HUES64 (cell line): ENCODE results near the gene TCF12.
A peak's percentile ranks its signal among the peaks of the same experiment; 100 is the strongest.

Source experiments
- H3K27ac ChIP-seq: 2 replicates; pipeline ENCODE4 v1.7.0; 2013; ENCODE audit warnings: low read depth, low read length, inconsistent platforms
- H3K27me3 ChIP-seq: 2 replicates; pipeline ENCODE4 v1.6.1; 2013; ENCODE audit warnings: mild to moderate bottlenecking, low read length; ENCODE audit not compliant: insufficient read depth
- H3K36me3 ChIP-seq: 2 replicates; pipeline ENCODE4 v1.6.1; 2013; ENCODE audit warnings: mild to moderate bottlenecking, low read length; ENCODE audit not compliant: insufficient read depth
- H3K4me1 ChIP-seq: 2 replicates; pipeline ENCODE4 v1.6.1; 2013; ENCODE audit warnings: mild to moderate bottlenecking, low read length, moderate library complexity; ENCODE audit not compliant: insufficient read depth
- H3K4me3 ChIP-seq: 2 replicates; pipeline ENCODE4 v1.5.1; 2013; ENCODE audit warnings: mild to moderate bottlenecking, low read length, moderate library complexity
- H3K9ac ChIP-seq: 2 replicates; pipeline ENCODE4 v1.6.1; 2013; ENCODE audit warnings: mild to moderate bottlenecking, low read depth, low read length
- H3K9me3 ChIP-seq: 2 replicates; pipeline ENCODE4 v1.6.1; 2013; ENCODE audit warnings: low read depth, low read length; ENCODE audit not compliant: insufficient read depth
- WGBS: fragments of 150-250, 120-280 bp; methylation state at CpG from one replicate; pipeline ENCODE4 v1.1.7; 2013; ENCODE audit warnings: missing lambda C conversion rate; 5-methylcytosine and 5-hydroxymethylcytosine counted together

Gene TCF12

DNA sequence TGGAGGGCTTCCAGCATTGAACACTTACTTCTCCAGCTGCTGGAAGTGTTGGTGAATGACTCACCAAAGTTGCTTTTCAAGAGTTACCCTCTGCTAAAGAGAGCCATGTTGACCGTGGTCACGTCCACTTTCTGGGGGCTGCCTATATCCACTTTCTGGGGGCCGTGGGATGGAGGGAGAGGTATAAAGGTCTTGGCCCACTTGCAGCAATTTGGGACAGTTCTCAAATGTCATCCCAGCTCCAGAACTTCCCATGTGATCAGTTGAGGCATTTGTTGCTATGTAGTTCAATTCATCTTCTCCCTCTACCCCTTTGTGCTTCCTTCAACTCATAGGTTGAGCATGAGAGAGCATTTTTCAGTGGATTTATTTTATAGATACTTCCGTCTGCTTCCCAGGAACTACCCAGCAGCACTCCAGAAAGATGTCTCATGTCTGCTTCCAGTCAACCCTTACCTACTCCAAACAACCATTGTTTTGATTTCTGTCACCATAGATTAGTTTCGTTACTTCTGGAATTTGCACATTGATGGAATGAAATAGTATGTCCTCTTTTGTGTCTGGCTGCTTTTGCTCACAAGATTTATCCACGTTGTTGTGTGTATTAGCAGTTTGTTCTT is 130.6 kb downstream of the TCF12 start:
- Histone ChIP-seq H3K4me3 (no peak overlapping the region), H3K4me1 (peaks cover 33% of the 10 kb centered on the region), H3K27ac (no peak overlapping the region), H3K36me3 (no peaks in the 10 kb centered on the region), H3K9ac (no peak overlapping the region), H3K27me3 (no peaks in the 10 kb centered on the region), H3K9me3 (no peaks in the 10 kb centered on the region)
- WGBS: 91% methylated on average over 6 of the region's 6 CpGs

DNA sequence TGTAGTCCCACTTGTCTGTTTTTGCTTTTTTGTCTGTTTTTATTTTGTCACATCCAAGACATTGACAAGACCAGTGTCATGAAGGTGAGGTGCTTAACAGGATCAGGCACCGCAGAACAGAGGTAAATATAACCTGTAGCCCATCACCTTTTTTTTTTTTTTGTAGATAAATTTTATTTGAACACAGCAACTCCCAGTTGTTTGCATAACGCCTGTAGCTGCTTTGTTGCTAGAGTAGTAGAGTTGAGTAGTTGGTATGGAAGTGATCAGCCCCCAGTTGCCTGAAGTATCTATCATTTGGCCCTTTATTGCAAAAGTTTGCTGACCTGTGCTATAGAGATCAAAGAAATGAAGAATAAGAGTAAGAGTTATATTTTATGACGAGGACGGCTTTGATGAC is 135.0 kb downstream of the TCF12 start:
- Histone ChIP-seq H3K27ac (no peak overlapping the region), H3K4me1 (peaks cover 48% of the 10 kb centered on the region), H3K9me3 (no peaks in the 10 kb centered on the region), H3K9ac (no peak overlapping the region), H3K4me3 (no peak overlapping the region), H3K36me3 (no peaks in the 10 kb centered on the region), H3K27me3 (no peaks in the 10 kb centered on the region)
- WGBS: 88% methylated on average over 4 of the region's 4 CpGs

DNA sequence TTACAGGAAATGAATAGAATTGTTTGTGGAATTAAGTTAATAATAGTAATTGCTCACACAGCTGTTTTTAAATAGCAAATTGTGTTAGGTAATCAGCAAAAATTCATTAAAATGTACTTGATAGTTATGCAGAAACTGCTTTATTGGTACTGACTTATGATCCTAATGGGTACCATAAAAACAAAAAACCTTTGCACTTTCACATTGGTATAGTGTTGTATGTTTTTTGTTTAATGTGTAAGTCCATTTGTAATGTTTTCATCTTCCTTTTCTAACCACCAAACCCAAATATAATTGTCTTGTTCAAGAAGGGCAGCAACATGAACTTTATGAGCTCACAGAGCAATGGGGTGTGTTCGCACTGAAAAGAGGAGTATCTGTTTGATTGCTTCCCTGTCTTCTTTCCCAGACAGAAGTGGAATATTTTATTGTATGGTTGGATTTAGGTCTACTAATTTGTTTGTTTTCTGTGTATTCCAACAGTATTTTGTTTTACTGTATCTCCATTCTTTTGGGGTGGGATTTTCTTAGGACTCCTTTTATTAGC is 135.8 kb downstream of the TCF12 start:
- Histone ChIP-seq H3K27ac (no peak overlapping the region), H3K36me3 (no peaks in the 10 kb centered on the region), H3K4me1 (peaks cover 52% of the 10 kb centered on the region), H3K27me3 (no peaks in the 10 kb centered on the region), H3K4me3 (no peak overlapping the region), H3K9me3 (no peaks in the 10 kb centered on the region), H3K9ac (no peak overlapping the region)
- 97% methylated on average over 1 of the region's 1 CpG for WGBS

DNA sequence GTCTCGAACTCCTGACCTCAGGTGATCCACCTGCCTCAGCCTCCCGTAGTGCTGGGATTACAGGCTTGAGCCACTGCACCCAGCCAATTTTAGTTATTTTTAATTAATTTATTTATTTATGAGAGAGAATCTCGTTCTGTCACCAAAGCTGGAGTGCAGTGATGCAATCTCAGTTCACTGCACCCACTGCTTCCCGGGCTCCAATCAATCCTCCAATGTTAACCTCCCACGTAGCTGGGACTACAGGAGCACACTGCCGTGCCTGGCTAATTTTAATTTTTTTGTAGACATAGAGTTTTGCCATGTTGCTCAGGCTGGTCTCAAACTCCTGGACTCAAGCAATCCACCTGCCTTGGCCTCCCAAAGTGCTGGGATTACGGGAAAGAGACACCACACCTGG is 137.9 kb downstream of the TCF12 start:
- Histone ChIP-seq H3K9ac (no peak overlapping the region), H3K27me3 (no peaks in the 10 kb centered on the region), H3K4me1 (peaks cover 54% of the 10 kb centered on the region), H3K36me3 (no peaks in the 10 kb centered on the region), H3K9me3 (no peaks in the 10 kb centered on the region), H3K27ac (no peak overlapping the region), H3K4me3 (no peak overlapping the region)
- 94% methylated on average over 7 of the region's 7 CpGs for WGBS

DNA sequence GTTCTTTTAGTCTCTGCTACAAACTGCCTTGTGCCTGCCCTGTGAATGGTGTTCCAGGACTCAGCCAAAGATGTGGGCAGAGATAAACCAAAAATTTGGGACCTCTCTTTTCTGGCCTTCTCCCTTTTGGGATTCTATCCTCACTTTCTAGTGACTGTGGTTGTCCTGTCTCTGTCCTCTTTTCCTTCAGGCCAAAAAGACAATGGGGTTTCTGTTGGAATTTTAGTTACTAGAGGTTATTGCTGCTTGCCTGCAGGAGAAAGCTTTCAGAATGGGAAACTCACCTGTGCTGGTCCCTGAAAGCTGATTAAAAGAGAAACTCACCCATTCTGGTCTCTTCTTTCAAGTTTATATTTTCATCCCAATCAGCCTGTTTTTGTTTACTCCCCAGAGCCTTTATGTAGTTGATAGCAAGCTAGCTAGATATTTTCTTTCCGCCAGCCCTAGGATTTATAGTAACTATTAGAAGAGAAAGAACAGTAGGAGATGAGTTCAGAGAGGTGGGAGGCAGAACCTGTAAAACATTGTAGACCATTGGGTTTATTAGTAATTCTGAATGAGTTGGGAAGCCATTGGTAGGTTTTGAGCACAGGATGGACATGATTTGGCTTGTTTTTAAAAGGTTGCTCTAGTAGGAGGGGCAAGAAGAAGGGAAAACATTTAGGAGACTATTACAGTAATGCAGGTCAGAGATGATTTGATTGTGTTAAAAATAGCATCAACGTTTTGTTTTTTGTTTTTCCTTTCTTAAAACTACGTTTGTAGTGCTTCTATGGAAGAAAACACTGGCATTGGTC is 138.9 kb downstream of the TCF12 start:
- 89% methylated on average over 3 of the region's 3 CpGs for WGBS
- no peaks in the 10 kb centered on the region for H3K36me3 ChIP-seq
- H3K27ac ChIP-seq: 0 out of 2 replicates have a peak overlapping the region, but pooled peaks have one; percentile 43
- H3K4me1 ChIP-seq: peaks cover 53% of the 10 kb centered on the region
- no peak overlapping the region for H3K4me3 ChIP-seq
- no peaks in the 10 kb centered on the region for H3K27me3 ChIP-seq
- H3K9me3 ChIP-seq: no peaks in the 10 kb centered on the region
- no peak overlapping the region for H3K9ac ChIP-seq

DNA sequence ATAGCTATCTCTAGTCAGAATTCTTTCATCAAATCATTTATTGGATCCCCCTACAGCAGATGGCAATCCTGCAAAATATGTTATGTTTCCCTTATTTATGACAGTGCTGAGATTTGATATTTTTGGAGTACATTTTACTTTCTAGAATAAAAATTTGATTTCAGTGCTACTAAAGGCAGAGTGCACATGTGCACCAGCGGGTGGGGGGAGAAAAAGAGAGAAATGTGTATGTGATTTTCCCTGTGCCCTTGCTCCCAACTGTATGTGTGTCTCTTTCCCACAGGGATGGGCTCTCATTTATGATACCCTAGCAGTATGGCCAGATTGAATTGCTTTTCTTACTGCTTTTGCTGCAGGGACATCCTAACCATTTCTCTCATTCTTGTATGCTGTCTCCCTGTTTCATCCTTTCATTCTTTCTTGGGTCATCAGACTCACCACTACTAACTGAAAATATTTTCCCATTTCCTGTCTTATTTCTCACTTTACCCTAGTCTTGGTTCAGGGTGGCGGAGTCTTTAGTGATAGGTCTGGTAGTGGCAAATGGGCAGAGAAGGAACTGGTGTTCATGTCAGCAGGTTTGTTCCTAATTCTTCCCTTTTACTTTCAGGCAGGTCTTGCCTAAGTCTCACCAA is 140.7 kb downstream of the TCF12 start:
- WGBS: 94% methylated on average over 1 of the region's 2 CpGs
- no peak overlapping the region for H3K9ac ChIP-seq
- H3K27ac ChIP-seq: 0 out of 2 replicates have a peak overlapping the region, but pooled peaks have one; percentile 8
- no peaks in the 10 kb centered on the region for H3K9me3 ChIP-seq
- H3K27me3 ChIP-seq: no peaks in the 10 kb centered on the region
- H3K36me3 ChIP-seq: no peaks in the 10 kb centered on the region; the same call in 1 of the 2 replicates
- peaks cover 39% of the 10 kb centered on the region for H3K4me1 ChIP-seq
- H3K4me3 ChIP-seq: no peak overlapping the region

DNA sequence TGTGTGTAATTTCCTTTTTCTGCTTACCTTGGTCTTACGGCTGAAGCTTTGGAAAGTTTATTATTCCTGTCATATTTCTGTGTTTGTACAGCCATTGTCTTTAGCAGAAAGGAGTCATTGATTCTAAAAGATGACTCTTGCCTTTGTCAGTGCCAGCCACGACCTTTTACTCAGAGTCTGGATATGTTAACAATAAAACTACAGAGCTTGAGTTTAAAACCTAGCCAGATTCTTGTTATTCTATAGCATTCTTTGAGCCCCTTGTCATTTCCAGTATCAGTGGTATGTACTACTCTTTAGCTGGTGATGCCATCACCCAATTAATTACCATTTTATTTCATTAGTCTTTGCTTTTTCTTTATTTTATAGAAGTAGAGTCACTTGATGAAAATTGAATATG is 142.4 kb downstream of the TCF12 start:
- no peaks in the 10 kb centered on the region; the same call in 1 of the 2 replicates for H3K36me3 ChIP-seq
- no peak overlapping the region for H3K9ac ChIP-seq
- no peaks in the 10 kb centered on the region for H3K9me3 ChIP-seq
- no peak overlapping the region for H3K4me3 ChIP-seq
- H3K27me3 ChIP-seq: no peaks in the 10 kb centered on the region
- H3K27ac ChIP-seq: no peak overlapping the region
- H3K4me1 ChIP-seq: peaks cover 37% of the 10 kb centered on the region
- 90% methylated on average over 2 of the region's 2 CpGs for WGBS

DNA sequence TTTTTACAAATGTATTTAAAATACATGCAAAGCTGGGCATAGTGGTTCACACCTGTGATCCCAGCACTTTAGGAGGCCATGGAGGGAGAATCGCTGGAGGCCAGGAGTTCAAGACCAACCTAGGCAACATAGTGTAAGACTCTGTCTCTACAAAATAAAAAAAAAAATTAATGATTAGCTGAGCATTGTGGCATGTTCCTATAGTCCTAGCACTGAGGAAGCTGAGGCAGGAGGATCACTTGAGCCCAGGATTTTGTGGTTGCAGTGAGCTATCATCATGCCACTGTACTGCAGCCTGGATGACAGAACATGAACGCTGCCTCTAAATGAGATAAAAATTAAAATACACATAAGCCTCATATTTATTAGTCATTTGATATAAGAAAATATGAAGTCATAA is 142.8 kb downstream of the TCF12 start:
- WGBS: 93% methylated on average over 1 of the region's 2 CpGs
- Histone ChIP-seq H3K4me3 (no peak overlapping the region), H3K9ac (no peak overlapping the region), H3K27ac (no peak overlapping the region), H3K36me3 (no peaks in the 10 kb centered on the region; the same call in 1 of the 2 replicates), H3K27me3 (no peaks in the 10 kb centered on the region), H3K4me1 (peaks cover 37% of the 10 kb centered on the region), H3K9me3 (no peaks in the 10 kb centered on the region)

DNA sequence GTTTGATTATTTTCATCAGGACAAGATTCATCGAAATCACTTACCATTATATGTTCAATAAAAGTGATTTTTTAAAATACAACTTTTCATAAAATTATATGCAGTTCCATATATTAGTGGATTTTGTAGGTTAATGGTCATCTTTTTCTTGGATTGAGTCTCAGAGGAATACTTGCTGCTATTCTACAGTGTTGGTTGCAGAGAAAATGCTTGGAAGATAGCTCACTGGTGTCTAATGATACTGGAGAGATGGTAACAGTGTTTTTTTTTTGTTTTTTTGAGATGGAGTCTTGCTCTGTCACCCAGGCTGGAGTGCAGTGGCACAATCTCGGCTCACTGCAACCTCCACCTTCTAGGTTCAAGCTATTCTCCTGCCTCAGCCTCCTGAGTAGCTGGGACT is 143.3 kb downstream of the TCF12 start:
- Histone ChIP-seq H3K9ac (no peak overlapping the region), H3K4me1 (peaks cover 37% of the 10 kb centered on the region), H3K27me3 (no peaks in the 10 kb centered on the region), H3K27ac (no peak overlapping the region), H3K36me3 (no peaks in the 10 kb centered on the region; the same call in 1 of the 2 replicates), H3K9me3 (no peaks in the 10 kb centered on the region), H3K4me3 (no peak overlapping the region)
- WGBS: 100% methylated on average over 1 of the region's 2 CpGs

DNA sequence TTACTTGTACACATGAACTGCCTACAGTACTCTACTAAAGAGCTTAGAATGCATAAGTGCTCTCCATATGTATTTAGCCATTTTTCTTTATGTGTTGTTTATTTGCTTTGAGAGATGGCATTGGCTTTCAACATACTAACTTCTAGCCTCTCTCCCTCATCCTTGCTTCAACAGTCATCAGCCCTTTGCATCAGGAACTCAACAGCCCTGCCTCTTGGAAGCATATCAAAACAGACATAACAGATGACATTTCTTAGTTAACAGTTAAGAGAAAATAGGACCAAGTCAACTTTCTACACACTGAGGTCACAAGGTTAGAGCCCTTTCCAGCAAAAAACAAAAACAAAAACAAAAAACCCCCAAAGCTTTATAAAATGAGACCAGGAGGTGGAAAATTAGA is 145.6 kb downstream of the TCF12 start:
- Histone ChIP-seq H3K4me3 (no peak overlapping the region), H3K27ac (no peak overlapping the region), H3K36me3 (no peaks in the 10 kb centered on the region; the same call in 1 of the 2 replicates), H3K9ac (no peak overlapping the region), H3K4me1 (peaks cover 18% of the 10 kb centered on the region), H3K9me3 (no peaks in the 10 kb centered on the region), H3K27me3 (no peaks in the 10 kb centered on the region)

DNA sequence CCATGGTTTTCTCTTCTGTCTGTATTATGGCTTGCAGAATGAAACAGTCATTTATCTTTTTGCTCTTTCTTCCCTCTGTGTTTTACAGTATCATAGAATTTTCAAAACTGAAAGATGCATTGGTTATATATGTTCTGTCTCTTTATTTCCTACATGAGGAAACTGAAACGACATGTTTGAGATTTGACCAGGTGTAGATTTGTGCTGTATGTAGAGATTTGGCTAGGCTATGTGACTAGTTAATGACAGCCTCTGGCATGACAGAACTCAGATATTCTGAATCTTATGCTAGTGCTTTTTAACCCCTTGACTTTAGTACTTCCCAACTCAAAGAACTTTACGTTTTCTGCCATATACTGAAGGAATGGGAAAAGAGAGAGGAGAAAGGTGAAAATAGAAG is 151.0 kb downstream of the TCF12 start:
- Histone ChIP-seq H3K27me3 (no peaks in the 10 kb centered on the region), H3K4me3 (no peak overlapping the region), H3K9ac (no peak overlapping the region), H3K9me3 (no peaks in the 10 kb centered on the region), H3K4me1 (peaks cover 25% of the 10 kb centered on the region), H3K27ac (no peak overlapping the region), H3K36me3 (no peaks in the 10 kb centered on the region)
- WGBS: 97% methylated on average over 2 of the region's 2 CpGs
